GOT3 (cell line): ENCODE results near the gene GTPBP3.
"Not testable (repeated sequence)": the region's sequence is repeated elsewhere in the genome, so short reads cannot be mapped to it uniquely, and the experiment has no call there.

Source experiments
- DNase-seq: peaks from one replicate; lab custom pipeline; 2025; ENCODE audit warnings: mixed read lengths; lab: John Stamatoyannopoulos, UW

GTPBP3 gene

GRCh38 chr19:17336872-17337674 is at the start of gene GTPBP3:
Gene GTPBP3 (plus strand): TSS chr19:17337553. CDS start chr19:17337612, 59 bp downstream.
- DNase-seq: peak; percentile 80

DNA sequence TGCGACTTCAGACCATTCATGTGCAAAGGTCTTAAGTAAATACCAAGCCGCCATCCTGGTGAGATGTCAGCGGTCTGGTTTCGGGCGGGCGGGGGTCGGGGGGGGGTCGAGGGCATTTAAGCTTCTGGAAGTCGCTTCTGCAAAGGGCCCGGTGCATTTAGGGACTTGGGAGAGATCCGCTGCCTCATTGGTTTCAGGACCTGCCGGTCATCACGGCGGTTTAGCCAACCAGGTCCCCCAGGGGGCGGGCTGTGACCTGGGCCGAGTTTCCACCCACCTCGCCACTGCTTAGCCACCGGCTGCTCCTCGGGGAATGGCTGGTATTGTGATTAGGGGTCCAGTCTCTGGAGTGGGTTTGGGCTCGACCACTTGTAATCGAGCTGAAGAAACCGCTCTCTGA is 47.9 kb upstream of the GTPBP3 start:
- DNase-seq: peak; percentile 38

DNA sequence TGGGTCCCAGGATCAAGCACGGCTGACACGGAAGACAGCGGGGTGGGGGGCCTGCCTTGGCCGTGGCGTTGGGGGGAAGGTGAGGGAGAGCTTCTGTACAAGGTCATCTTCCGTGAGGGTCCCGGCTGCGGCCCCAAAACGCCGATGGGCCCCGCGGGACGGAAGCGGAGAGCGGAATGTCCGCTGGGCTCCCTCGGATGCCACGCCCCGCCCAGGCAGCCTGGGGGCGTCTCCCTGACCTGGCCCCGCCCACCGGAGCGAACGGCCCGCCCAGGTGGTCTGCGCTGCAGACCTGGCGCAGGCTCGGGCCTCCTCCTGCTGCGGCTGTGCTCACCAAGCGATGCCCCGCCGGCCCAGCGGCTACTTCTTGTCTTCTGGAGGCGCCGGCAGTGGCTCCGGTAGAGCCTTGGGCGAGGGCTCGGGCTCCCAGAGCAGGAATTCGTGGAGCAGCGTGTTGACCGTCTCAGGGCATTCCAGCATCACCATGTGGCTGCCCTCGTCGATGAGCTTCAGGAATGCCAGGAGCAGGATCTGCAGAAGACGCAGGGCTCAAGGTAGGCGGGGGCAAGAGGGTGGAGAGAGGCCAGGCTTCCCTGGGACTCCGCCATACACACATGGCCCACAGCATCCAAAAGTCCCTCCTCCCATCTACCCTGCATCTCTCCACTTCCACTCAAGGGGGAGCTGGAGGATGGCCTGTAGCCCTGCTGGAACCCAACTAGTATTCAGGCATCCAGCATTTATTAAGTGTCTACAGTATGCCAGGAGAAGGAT is 44.9 kb upstream of the GTPBP3 start:
- DNase-seq: peak; percentile 42

GRCh38 chr19:17293605-17294004 is 43.7 kb upstream of the GTPBP3 start:
- DNase-seq: no peak

DNA sequence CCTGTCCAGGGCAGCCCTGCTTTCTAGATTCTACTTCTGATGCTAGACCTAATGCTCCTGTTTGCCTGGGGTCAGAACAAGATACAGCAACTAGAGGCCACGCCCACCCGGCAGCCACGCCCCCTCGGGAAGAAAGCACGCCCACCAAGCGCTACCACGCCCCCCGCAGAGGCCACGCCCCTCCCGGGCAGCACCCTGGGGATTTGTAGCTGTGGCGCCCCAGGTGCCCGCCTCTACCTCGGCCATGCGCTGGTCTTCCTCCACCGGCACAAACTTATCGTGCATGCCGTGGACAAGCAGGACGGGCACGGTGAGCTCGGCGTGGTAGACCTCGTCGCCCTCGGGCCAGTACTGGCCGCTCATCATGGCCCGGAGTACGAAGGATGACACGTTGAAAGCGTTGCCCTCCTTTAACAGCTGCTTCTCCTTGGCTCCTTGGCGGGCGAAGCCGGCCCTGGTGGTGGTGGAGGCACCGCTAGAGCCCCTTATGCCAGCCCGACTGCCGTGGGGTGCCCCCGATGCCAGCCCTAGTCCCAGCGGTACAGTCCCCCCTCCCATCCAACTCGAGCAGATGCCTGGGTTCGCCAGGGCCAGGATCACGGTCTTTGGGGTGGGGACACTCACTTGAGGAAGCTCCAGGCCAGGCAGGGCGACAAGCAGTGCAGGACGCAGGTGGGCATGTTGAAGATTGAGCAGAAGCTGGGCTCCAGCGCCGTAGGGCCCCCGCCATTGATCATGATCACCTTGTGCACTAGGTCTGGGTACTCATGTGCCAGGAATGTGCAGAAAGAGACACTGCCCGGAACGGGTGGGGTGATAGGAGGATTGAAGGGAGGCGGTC is 43.1 kb upstream of the GTPBP3 start:
- DNase-seq: no peak

DNA sequence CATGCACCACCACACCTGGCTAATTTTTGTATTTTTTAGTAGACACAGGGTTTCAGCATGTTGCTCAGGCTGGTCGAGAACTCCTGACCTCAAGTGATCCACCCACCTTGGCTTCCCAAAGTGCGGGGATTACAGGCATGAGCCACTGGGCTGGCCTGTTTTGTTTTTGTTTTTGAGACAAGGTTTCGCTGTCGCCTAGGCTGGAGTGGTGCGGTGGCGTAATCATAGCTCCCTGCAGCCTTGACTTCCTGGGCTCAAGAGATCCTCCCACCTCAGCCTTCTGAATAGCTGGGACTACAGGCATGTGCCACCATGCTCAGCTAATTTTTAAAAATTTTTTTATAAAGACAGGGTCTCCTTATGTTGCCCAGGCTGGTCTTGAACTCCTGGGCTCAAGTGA is 41.8 kb upstream of the GTPBP3 start:
- not testable (repeated sequence) for DNase-seq

- no peak for DNase-seq
These were observed 41.1 kb upstream of the GTPBP3 start for GRCh38 chr19:17296273-17296672.

GRCh38 chr19:17296976-17297375 is 40.4 kb upstream of the GTPBP3 start:
- DNase-seq: no peak

GRCh38 chr19:17300992-17301619 is 36.2 kb upstream of the GTPBP3 start:
- no peak for DNase-seq

DNA sequence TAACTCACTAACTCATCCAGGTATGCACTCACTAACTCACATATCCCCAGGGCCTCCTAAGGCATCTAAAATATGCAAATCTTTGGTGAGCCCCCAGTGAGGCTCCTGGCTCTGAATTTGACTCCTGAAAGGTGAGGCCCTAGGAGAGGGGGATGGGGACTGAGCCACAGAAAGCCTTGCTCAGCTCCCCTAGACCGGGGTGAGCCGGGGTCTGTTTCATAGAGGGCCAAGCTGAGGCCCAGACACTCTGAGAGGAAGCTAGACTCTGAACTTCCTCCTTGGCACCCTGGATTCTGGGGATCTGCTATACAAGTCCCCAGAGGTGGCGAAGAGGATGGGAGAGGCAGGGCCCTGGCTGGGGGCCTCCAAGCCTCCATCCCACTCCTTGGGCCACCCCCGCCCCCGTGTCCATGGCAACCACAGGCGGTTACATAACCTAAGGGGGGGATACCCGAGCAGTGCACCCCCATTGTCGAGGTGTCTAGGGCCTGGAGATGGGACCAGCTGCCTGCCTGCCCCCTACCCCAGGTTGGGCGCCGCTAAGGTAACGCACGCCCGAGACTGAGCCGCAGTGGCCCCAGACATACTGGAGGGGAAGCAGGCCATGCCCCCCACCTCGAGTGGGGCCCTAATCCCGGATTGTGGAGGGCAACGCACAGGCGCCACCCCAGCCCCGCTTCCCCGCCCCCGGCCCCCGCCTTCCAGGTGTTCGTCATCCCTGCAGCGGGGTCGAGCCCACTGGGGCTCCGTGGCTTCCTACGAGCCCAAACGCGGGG is 34.8 kb upstream of the GTPBP3 start:
- DNase-seq: no peak

DNA sequence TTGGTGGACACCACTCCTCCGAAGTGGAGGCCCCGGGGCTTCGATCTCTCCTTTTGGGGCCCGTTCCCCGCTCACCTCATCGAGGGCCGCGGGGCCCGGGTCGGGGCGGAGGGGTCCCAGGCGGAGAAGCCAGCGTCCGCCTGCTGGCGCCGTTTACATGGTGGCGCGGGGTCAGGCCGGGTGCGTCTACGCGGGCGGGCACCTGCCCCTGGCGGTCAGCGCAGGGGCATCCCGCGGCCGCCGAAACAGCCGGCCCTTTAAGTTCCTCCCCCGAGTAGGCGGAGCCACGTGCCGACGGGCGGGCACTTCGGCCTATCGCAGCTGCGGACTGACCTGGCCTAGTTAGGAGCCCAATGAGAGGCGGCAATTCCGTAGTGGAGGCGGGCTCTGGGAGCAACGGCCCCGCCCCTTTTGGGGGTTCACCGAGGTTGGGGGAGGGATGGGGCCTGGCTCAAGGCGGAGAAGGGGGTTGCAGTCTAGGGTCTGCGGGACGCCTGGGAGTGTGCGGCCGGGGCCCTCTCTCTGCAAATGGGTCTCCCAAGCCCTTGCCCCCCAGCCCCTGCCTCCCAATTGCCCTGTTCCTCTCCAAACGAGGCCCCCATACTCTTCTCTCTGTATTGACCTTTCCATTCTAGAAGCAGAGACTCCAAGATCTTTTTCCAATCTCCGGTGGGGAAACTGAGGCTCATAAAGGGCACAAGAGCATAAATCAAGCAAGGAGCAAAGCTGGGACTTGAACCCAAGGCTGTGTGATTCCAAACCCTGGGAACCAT is 34.0 kb upstream of the GTPBP3 start, which contains the start of gene ABHD8:
Gene ABHD8 (minus strand): TSS at position 259 of the 773 bp plus-strand sequence. CDS start 1,809 bp downstream, outside the sequence.
- peak; percentile 80 for DNase-seq

- no peak for DNase-seq
These were observed 33.4 kb upstream of the GTPBP3 start for GRCh38 chr19:17303940-17304267.

- DNase-seq: no peak
These were observed 32.8 kb upstream of the GTPBP3 start for GRCh38 chr19:17304386-17305215.

- DNase-seq: no peak
These were observed 32.2 kb upstream of the GTPBP3 start for GRCh38 chr19:17305216-17305516.

- peak; percentile 96 for DNase-seq
These were observed 31.7 kb upstream of the GTPBP3 start, which contains the start of gene MRPL34 for GRCh38 chr19:17305517-17306284. Gene MRPL34 (plus strand): TSS chr19:17305872. CDS start chr19:17305893, 21 bp downstream.

GRCh38 chr19:17306285-17306714 is 31.1 kb upstream of the GTPBP3 start:
- DNase-seq: no peak

GRCh38 chr19:17307876-17308377 is 29.4 kb upstream of the GTPBP3 start:
- no peak for DNase-seq
